T-helper 2 cell treated with Interferon-gamma antibody and Interleukin-4, amounts not matched to agents 100 ng/mL and 5 ng/mL, for 36 hours (primary cell): ENCODE data around the gene SPRED2. TPM values are rescaled to one million over a fixed set of nuclear protein-coding genes. Genes with fewer than 3 reads are reported as not detected.

ENCODE experiments used
- intact Hi-C: fragments of 100-400 bp; cut with micrococcal nuclease; formaldehyde crosslinking; loops from one replicate; pipeline ENCODE4 v1.15.1; 2023
- total RNA-seq: library from RNA; stranded (reverse); gene quantifications from 2 replicates; pipeline ENCODE4 v1.2.3, GENCODE V29; 2022

Gene SPRED2
- total RNA-seq, 1 donor from 2014 or later, result 7.7 TPM

DNA sequence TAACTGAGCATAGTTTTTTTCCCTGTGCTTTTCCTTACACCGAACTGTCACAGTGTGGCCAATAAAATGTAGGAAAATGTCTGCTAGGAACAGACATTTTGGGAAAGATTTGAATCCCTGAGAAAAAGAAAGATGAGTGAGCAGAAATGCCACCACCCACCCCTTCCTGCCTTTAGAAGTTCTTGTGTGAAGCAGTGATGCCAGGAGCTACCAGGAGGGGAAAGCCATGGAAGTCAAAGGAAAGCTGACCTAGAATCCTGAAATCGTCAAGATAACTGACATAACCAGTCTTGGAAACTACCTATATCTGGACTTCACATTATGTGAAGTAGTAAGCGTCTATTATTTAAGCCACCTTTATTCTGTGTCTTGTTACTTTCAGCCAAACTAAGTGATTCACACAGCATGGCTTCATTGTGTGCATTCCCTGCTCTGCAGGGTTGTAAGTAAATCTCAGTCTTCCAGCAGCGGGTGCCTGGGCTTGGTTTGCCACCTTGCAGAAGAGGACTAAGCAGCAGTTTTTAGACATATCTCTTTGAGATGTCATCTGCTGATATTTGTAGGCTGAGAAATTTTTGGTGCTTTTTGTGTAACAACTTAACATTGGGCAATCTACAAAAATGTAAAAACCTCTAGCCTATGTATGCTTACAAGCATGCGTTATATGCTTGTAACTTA is 11.2 kb upstream of the SPRED2 start:
- intact Hi-C loops, result no loop called here

DNA sequence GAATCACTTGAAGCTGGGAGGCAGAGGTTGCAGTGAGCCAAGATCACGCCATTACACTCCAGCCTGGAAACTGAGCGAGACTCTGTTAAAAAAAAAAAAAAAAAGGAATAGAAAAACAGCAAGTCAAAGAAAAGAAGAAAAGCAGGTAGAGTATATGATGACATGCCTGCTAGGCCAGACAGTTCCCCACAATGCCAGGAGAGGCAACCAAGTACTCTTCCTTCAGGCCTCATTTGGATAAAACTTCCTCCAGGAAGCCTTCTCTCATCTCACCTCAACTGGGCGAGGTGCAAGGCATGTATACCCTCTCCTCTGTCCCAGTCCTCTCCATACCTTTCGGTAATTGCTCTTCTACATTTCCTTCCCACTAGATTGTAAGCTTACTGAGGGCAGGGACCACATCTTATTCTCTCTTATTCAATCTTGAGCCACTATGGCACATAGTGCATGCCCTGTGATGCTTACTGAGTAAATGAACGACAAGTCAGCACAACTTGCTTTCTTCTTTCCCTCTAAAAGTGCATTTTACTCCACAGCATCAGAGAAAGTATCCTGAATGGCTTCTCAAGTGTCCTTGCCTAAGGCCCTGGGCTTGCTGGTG is 10.1 kb upstream of the SPRED2 start:
- intact Hi-C loops, result no loop called here

DNA sequence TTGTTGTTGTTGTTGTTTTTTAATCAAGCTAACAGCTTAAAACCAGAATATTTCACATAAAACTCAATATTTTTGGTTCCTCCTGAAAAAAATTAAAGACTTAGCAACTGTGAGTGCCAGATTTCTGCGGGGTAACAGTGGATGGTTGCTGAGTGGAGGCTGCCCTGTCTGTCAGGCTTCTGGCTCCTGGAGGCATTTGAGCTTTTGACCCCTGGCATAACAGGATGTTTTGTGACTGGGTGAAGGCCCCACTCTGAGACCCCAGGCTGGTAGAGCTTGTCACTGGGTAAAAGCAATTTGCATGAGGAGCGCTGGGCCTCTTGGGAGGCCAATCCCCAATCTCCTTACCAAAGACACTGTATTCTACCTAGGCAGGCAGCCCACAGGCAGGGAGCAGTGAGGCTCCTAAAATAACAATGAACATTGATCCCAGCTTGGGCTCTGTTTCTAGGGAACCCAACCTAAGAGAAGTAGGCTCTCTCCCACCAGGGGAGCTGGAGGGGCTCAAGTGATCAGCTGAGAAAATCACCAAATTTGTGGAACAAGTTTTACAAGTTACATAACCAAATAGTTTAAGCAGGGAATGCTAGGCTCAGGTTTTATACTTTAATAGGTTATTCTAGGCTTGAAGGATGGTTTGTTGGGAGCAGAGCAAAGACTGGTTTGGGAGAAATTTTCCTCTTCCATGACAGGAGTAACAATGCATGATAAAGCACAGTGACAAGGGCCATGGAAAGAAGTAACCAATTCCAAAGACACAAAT is 5.9 kb upstream of the SPRED2 start:
- intact Hi-C loops, result loop anchor here (5.0 to 10.0 kb wide), 2 partner anchors 81 to 116 kb away; no protein-coding TSS in a partner anchor

DNA sequence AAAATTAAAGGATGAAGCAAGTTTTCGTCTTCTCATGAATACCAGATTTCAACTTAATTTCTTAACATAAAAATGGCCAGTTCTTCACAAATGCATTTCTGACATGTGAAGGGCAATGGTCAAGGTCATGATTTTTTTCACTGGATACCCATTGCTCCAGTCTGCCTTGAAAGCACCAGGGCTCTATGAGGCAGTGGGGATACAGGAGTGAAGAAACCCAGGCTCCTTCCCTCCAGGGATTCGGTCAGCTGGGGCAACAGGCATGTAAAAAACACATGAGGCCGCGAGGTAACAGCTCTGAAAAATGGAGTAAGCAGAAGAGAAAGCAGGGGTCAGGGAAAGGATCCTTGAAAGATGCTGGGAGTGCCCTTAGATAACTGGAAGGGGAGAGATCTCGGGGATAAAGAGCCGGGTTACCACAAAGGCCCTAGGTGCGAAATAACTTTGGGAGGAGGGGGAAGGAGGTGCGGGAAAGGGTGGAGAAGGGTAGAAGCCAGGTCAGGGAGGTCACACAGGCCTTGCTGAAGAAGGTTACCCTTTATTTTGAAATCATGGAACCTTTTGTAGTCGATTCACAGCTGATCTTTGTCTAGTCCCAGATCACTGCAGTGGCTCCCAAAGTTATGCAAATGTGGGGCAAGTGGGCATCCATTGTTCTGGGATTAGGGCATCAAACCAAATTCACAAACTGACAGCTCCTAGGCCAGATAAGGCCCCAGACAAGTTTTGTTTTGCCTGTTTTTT is 5.2 kb upstream of the SPRED2 start:
- intact Hi-C loops, result loop anchor here (5.0 to 10.0 kb wide), 2 partner anchors 80 to 117 kb away; no protein-coding TSS in a partner anchor

DNA sequence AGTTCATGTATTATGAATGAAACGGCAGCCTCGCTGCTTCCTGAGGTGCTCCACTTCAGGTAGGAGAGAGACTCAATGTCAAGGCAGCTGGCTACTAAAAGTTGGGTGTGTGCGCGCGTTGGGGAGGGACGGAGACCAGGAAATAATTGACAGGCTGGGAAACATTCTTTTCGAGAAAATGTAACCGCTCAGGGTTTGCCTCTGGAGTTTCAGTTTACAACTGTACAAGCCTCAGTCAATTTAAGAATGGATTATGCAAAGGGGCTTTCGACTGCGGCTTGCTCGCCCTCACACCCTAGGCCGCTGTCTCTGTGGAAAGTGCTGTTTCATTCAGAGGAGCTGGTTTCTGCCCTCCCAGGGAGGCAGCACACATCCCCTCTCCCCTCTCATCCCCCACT is 4.4 kb upstream of the SPRED2 start:
- intact Hi-C loops, result loop anchor here (5.0 to 10.0 kb wide), 2 partner anchors 80 to 118 kb away; no protein-coding TSS in a partner anchor

DNA sequence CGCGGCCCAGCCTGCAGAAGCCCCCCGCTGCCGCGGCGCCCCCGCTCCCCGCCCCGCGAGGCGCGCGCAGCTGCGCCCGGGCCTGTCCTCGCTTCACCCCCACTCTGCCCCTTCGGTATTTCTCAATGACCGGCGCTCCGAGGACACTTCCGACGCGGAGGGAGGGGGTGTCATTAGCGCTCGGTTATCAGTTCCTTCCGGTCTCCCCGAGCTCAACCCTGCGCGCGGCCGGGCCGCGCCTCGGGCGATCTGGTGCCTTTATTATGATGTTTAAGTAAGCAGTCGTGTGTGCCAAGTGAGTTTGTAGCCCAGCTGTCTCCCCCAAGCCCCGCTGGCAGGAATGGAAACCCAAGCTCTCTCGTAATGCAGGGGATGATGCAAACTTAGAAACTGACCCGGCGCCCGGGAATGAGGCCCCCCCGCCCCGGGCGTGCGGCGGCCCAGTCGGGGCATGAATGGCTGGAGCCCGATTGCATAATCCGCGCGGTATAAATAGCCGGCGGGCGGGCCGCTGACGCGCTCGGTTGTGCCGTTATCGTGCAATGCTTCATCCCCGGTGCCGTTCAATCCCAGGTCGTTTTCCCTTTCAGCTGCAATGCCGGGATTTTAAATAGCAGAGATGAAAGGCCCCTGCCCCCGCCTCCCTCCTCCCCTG is 3.9 kb upstream of the SPRED2 start:
- intact Hi-C loops, result loop anchor here (5.0 to 10.0 kb wide), 2 partner anchors 79 to 119 kb away; no protein-coding TSS in a partner anchor

DNA sequence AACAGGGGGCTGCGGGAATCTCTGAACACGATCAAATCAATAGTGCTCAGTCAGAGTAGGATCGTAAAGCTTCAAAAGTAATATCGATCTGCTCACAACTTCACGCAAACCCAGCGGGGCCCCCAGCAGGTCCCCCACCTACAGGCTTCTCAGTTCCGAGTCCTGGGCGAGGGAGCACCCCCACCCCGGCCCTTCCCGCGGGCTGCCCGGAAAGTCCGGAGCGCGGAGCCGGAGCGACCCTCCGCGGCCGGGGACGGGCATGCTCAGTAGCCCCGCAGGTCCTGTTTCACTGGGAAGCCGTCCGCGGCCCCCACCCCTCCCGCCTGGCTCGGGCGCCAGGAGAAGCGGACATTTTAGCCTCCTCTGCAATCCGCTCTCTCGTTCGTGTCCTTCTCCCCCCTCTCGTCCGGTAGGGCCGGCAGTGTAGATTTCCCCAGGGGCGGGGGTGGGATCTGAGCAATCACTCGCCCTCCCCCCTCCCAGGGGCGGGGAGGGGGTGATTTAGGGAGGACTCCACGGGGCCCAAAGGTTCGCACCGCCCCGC is 3.3 kb upstream of the SPRED2 start:
- intact Hi-C loops, result loop anchor here (5.0 to 10.0 kb wide), 2 partner anchors 78 to 119 kb away; no protein-coding TSS in a partner anchor

DNA sequence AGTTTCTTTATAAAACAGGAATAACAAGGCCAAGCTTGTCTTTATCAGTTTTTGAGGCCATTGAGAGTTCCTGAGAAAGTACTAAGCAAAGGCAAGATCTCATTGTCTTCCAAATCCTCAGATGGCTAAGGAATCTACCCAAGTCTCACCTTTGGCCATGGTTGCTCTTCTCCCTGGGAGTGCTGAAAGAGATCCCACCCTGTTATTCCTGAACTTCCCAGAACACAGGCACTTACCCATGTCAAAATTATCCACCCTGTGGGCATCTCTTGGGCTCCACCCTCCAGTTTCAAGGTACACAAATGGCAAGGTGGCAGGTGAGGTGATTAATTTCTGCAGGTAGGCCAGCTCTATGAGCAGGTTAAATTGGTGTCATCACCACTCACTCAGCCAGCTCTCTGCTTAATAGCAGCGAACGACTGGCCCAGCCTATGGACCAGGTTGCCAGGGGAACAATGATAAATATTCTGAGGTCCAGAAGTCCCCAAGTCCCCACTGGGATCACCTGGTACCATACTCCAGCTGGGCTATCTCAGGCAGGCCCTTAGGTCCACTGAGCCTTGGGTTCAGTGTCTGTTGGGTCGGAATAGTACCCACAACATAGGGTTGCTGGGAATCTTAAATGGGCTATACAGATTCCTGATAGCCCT is 2.3 kb upstream of the SPRED2 start:
- intact Hi-C loops, result loop anchor here (5.0 to 10.0 kb wide), 4 partner anchors 77 to 1847 kb away; partner anchors contain the start of genes MDH1, SLC1A4 and WDPCP

DNA sequence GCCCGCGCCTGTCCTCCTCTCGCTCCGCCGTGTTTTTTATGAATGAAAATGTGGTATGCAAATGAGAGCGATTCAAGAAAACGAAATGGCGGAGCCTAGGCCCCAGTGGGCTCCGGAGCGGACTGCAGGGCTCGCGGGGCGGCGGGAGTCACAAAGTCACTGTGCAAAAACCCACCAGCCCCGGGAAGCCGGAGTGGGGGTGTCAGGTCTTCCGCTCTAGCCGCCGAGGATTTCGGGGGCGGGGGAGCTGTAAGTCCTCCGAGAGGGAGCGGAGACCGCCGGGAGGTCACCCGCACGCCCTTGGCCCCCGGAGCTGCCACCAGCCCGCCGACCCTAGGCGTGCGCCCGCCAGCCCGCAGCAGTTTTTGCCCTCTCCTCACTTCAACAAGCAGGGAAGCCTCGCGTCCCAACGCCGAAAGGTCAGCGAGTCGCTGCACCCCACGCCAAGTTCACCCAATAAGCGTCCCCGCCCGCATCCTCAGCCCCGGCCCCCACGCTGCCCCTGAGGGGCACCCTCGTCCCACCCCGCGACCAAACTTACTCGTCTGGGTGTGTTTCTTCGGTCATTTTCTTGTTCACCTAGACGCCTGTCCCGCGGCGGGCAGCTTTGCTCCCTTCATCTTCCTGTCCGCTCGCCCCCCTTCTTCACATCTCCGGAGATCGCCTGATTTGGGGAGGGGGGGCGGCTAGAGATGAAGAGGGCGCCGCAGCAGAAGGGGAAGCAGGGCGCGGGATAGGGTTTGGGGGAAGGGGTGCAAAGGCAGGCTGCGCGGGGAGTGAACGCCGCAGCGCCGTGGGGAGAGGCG is 775 bp downstream of the SPRED2 start:
- intact Hi-C loops, result loop anchor here (1.0 to 10.0 kb wide), 9 partner anchors 49 to 1844 kb away; partner anchors contain the start of genes ACTR2, CEP68, MDH1 and RAB1A

DNA sequence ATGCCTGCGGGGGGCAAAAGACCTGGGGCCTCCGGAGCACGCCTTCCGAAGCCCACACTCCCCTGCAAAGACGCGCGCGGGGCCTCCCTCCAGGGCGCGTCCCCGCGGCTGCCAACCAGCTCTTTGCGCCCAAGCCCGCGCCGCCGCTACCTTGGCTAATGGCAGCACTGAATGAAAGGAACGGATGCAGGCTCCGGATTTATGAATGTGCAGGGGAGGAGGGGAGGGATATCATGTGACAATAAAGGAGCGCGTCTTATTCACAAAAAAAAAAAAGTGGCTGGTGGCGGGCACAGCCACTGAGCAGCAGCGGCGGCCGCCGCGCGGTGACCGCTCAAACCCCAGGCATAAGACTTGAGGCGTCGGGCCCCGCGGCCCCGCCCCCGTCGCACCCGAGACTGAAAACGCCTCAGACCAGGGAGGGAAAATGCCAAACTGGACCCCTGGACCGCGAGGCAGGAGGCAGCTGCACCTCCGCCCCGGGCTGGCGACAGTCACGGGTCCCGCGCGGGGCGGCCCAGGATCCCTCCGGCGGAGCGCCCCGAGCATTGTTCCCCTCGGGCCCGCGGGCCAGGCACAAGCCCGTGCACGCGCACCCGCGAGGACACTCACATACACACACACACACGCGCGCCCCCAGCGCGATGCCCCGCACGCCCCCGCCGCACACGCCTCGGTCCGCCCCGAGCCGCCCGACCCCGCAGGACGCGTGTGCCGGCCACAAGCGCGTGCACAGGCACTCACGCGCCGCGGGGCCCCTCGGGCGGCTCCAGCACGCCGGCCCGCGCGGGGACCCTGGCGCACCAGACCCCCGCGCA is 1.6 kb downstream of the SPRED2 start:
- intact Hi-C loops, result loop anchor here (2.0 to 10.0 kb wide), 6 partner anchors 48 to 1844 kb away; partner anchors contain the start of genes CEP68, MDH1, SLC1A4 and WDPCP

DNA sequence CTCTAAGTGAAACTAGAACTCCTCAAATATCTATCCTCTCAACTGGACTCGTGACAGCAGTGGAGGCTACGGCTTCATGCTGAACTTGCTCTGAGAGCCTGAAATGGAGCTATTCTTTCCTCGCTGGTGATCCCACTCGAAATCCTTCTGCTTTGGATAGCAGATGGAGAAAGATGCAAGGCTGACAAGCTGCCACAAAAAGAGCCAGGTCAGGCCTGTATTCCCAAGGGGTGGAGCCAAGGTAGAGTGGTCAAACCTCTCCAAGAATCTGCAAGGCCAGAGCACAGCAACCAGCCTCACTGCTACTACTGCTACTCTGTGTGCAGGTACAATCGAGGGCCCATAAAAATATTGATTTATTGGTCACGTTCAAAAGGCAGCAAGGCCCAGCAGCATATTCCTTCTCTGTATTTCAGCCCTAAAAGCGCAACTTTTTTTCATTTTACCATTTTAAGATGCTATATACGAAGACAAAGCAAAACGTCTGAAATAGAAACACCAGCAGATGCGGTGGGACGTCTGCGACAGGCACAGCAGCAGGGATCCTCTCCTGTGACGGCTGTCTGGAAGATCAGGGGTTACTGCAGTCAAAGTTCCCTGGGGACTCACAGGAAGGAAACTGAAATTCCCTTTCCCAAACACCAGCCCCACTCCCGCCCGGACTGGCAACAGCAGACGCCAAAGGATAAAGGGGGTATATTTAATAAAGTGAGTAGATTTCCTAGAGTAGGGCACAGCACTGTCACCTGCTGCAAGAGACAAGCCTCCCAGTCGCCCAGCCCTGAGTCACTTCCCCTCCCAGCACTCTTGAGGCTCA is 2.4 kb downstream of the SPRED2 start:
- intact Hi-C loops, result loop anchor here (2.0 to 10.0 kb wide), 6 partner anchors 47 to 1843 kb away; partner anchors contain the start of genes CEP68, MDH1, SLC1A4 and WDPCP

DNA sequence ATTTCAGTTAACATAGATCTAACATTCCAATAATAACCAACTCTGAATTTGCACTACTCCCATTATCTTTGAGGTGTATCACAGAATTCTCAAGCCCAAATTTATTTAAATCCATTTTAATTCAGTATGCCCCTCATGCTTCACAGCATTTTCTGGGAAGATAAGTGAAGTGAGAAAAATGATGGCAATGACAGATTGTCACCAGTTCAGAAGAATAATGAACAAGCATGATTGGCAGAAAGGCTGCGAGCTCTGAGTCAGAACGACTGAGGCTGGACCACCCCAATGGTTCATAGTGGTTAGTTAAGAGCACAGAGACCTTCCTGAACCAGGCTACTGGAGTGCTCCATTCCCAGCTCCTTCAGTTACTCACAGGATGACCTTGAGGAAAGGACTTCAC is 4.9 kb downstream of the SPRED2 start:
- intact Hi-C loops, result no loop called here

DNA sequence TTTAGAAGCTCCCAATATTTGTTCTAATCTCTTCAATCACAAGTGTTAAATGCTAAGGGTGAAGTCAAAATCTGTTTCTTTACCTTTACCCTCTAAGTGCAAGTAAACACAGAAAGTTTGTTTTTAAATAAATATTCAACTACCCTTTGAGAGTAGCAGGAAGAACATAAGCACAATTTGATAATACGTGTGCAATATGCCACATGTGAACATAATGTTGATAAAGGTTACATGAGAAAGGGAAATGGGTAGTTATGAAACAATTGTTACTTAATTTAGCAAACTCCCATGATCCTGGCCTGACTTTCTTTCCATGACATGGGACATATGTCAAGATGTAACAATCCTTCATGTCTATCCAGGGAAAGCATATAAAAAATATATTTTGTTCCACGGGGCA is 7.1 kb downstream of the SPRED2 start:
- intact Hi-C loops, result no loop called here

DNA sequence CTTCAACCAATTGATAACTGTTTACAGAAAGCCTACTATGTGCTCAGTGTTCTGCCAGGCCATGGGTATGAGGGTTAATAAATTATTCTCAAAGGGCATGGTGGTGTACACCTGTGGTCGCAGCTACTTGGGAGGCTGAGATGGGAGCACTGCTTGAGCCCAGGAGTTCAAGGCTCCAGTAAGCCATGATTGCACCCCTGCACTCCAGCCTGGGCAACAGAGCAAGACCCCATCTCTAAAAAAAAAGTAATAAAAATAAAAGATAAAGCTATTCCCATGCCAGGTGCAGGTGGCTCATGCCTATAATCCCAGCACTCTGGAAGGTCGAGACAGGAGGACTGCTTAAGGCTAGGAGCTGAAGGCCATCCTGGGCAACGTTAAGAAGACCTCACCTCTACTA is 8.0 kb downstream of the SPRED2 start:
- intact Hi-C loops, result no loop called here

DNA sequence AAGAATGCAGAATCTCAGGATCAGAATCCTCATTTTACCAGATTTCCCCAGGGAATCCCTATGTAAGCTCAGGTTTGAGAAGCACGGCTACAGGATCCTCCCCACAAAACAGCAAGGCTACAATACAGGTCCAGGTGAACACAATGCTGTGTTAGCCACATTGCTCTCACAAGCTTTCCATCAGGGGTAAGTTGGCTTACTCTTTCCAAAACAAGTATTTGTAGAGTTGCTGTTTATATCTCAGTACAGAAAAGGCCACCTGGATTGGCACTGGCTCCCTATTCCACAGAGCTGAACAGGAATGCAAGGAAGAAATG is 11.0 kb downstream of the SPRED2 start:
- intact Hi-C loops, result no loop called here

DNA sequence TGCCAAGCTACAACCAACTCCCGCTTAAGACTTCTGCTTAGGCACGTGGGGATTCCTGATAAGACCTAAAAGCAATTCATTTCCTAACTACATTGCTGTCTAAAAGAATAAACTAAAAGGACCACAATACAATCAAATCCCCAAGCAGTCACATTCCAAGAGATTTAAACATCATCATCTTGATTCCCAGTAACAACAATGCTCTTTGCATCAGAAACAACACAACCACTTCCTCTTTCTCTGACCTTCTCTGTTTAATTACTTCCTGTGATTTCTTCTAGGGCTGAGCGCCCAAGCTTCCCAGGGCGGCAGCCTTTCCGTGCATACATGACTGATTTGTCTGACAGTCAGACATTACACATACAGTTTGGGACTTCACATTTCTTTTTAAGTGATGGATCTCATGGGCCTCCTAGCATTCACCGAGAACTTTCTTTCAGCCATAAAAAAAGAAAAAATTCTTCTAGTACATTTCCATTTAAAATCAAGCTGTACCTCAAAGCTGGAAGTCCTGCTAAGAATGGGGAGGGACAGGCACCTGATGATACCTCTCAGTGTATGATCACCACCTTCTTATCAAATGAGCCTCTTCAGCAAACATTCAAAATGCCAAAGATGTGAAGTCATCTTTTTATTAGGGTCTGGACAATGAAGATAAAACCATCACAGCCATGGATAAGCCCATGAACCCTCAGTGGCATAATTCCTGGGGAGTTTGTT is 11.5 kb downstream of the SPRED2 start:
- intact Hi-C loops, result no loop called here
